ENCODE data around the gene FGF12. TPM values are rescaled to one million over a fixed set of nuclear protein-coding genes. Genes with fewer than 3 reads are reported as not detected.

The FGF12 gene
- total RNA-seq, 1 donor from 2014 or later: 9.8 TPM

DNA sequence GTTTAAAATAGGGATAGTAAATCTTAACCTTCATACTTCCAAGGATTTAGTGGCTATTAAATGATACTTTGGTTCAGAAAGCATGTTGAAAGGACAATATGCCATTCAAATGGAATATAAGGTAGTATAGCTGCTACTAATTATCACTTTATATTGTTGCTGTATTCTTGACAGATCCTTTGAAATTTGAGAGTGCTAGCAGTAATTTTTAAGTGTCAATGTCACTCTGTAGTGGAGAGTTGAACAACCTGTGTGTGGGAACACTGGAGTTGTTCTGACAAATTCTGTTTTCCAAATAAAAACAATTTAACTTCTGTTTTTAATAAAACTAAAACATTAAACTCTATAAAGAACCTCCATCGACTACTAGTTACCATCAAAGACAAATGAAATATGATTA is 565.7 kb downstream of the FGF12 start:
- Mint-ChIP-seq H3K4me1 (ENCODE audit: unreplicated experiment) (no peaks in the 10 kb centered on the region), H3K36me3 (no peaks in the 10 kb centered on the region), H3K4me3 (no peak overlapping the region), H3K27me3 (peaks cover 17% of the 10 kb centered on the region), H3K27ac (no peak overlapping the region), H3K9me3 (no peaks in the 10 kb centered on the region)
- no peak for DNase-seq (ENCODE audit: extremely low spot score, unreplicated experiment)
- TF ChIP-seq, protein P1, sequence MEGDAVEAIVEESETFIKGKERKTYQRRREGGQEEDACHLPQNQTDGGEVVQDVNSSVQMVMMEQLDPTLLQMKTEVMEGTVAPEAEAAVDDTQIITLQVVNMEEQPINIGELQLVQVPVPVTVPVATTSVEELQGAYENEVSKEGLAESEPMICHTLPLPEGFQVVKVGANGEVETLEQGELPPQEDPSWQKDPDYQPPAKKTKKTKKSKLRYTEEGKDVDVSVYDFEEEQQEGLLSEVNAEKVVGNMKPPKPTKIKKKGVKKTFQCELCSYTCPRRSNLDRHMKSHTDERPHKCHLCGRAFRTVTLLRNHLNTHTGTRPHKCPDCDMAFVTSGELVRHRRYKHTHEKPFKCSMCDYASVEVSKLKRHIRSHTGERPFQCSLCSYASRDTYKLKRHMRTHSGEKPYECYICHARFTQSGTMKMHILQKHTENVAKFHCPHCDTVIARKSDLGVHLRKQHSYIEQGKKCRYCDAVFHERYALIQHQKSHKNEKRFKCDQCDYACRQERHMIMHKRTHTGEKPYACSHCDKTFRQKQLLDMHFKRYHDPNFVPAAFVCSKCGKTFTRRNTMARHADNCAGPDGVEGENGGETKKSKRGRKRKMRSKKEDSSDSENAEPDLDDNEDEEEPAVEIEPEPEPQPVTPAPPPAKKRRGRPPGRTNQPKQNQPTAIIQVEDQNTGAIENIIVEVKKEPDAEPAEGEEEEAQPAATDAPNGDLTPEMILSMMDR (conservative IDR thresholded peaks at IDR 0.05): no peak

DNA sequence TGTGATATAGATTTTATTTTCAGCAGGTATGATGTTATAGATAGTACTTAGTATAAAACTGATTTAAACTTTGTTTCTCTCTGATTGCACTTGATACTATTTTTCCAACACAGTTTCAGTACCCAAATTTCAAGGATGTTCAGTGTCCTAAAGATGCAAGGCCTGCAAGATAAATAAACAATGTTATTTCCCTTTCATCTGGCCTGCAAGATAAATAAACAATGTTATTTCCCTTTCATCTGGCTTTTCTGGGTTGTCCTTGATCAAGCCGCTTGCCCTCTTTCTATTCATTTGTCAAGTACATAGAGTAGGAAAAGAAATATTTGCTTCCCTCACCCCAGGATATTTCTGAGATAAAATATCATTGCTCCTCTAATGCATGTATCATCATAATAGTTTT is 571.0 kb downstream of the FGF12 start:
- no peaks in the 10 kb centered on the region for H3K4me1 Mint-ChIP-seq (ENCODE audit: unreplicated experiment)
- H3K27ac Mint-ChIP-seq: no peak overlapping the region
- no peaks in the 10 kb centered on the region for H3K9me3 Mint-ChIP-seq
- peaks cover 15% of the 10 kb centered on the region for H3K27me3 Mint-ChIP-seq
- no peaks in the 10 kb centered on the region for H3K36me3 Mint-ChIP-seq
- TF ChIP-seq, protein P1 (conservative IDR thresholded peaks at IDR 0.05): no peak
- H3K4me3 Mint-ChIP-seq: no peak overlapping the region
- DNase-seq (ENCODE audit: extremely low spot score, unreplicated experiment): no peak

DNA sequence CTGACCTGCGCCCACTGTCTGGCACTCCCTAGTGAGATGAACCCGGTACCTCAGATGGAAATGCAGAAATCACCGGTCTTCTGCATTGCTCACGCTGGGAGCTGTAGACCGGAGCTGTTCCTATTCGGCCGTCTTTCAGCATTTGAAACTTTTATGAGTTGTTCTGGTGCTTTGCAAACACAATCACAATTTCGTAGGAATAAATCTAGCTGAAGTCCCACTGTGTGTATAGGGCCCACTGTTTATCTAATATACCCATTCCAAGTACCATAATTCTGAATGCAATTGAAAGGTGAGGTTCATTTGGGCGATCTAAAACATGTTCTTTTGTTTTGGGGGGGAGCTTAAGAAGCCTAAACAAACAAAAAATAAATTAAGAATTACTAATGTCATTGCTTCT is 572.1 kb downstream of the FGF12 start:
- TF ChIP-seq, protein P1 (conservative IDR thresholded peaks at IDR 0.05): no peak
- H3K27ac Mint-ChIP-seq: no peak overlapping the region
- H3K36me3 Mint-ChIP-seq: no peaks in the 10 kb centered on the region
- peaks cover 11% of the 10 kb centered on the region for H3K27me3 Mint-ChIP-seq
- DNase-seq (ENCODE audit: extremely low spot score, unreplicated experiment): no peak
- peak overlapping the region; percentile 76 for H3K4me3 Mint-ChIP-seq
- no peaks in the 10 kb centered on the region for H3K4me1 Mint-ChIP-seq (ENCODE audit: unreplicated experiment)
- H3K9me3 Mint-ChIP-seq: no peaks in the 10 kb centered on the region

DNA sequence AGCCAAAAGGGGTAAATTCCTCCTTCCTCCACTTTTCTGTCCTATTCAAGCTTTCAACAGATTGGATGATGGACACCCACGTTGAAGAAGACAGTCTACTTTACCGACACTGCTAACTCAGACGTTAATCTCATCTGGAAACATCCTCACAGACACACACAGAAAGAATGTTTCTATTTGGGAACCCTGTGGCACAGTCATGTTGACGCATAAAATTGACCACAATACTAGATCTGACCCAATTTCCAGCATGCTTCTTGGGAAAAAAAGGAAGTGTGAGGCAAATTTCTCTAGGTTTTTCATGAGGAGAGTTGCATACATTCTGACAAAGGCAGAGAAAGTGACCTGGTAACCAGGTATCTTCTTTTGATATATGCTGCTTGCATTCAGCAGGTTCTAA is 594.1 kb downstream of the FGF12 start:
- TF ChIP-seq, protein P1 (conservative IDR thresholded peaks at IDR 0.05): no peak
- Mint-ChIP-seq H3K9me3 (peaks cover 8% of the 10 kb centered on the region), H3K4me1 (ENCODE audit: unreplicated experiment) (no peaks in the 10 kb centered on the region), H3K36me3 (peaks cover 3% of the 10 kb centered on the region), H3K27ac (no peak overlapping the region), H3K27me3 (peaks cover 6% of the 10 kb centered on the region), H3K4me3 (no peak overlapping the region)
- DNase-seq (ENCODE audit: extremely low spot score, unreplicated experiment): no peak

DNA sequence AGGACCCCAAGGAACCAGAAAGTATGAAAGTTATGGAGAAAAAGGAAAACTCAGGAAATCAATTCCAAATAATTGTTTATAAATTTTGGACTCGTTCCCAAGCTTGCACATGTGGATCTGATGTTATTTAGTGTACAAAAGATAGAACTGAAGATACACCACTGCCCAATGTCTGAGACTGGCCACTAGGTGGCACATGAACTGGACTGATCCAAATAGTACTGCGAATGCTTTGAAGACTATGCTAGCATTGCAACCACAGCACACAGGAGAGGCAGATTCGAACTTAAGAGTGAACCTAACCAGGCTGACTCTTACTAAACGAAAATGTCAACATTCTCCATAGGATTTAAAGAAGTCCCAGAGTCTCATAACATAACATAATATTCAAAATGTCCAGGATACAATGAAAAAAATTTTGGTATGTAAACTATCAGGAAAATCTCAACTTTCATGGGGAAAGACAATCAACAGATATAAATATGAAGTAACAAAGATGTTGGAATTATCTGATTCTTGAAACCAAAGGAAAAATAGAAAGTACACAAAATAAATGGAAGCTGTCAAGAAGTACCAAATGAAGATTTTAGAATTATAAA is 596.7 kb downstream of the FGF12 start:
- no peak for DNase-seq (ENCODE audit: extremely low spot score, unreplicated experiment)
- no peak overlapping the region for H3K27ac Mint-ChIP-seq
- TF ChIP-seq, protein P1 (conservative IDR thresholded peaks at IDR 0.05): peak; percentile 81

DNA sequence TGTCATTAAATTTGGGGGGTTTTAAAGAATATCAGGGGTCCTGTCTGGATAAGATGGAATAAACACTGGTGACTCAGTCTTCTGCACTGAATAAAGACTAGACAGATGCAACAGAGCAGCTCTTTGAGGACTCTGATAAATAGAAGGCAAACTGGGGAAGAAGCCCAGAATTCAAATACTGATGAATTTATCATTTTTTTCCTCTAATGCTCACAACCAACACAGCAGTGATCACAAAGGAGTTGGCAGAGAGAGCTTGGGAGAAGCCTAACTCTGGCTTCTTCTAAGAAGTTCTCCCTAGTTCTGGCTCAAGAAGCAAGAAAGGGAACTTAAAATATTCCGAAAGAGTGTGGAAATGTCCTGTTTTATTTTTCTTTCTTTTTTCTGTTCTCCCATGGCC is 597.8 kb downstream of the FGF12 start:
- peaks cover 3% of the 10 kb centered on the region for H3K36me3 Mint-ChIP-seq
- H3K9me3 Mint-ChIP-seq: peaks cover 4% of the 10 kb centered on the region
- no peak overlapping the region for H3K4me3 Mint-ChIP-seq
- H3K27me3 Mint-ChIP-seq: peaks cover 3% of the 10 kb centered on the region
- H3K4me1 Mint-ChIP-seq (ENCODE audit: unreplicated experiment): no peaks in the 10 kb centered on the region
- H3K27ac Mint-ChIP-seq: no peak overlapping the region
- no peak for DNase-seq (ENCODE audit: extremely low spot score, unreplicated experiment)
- TF ChIP-seq, protein P1 (conservative IDR thresholded peaks at IDR 0.05): no peak

More for the DNA sequence above, 596.7 kb downstream of the FGF12 start:
- peaks cover 3% of the 10 kb centered on the region for H3K27me3 Mint-ChIP-seq
- H3K36me3 Mint-ChIP-seq: peaks cover 3% of the 10 kb centered on the region
- no peak overlapping the region for H3K4me3 Mint-ChIP-seq
- H3K4me1 Mint-ChIP-seq (ENCODE audit: unreplicated experiment): no peaks in the 10 kb centered on the region
- H3K9me3 Mint-ChIP-seq: peaks cover 4% of the 10 kb centered on the region

Data from type B pancreatic cell (in vitro differentiated cells).